Stimulated activated CD4-positive, alpha-beta T cell treated with anti-CD3 and anti-CD28 coated beads, Interleukin-12 subunit alpha, Interleukin-12 subunit beta, amount 100 ng/mL, for 48 hours (primary cell): ENCODE results near the gene VSIR.

Experiments used
- DNase-seq, 3 donors: peaks; one replicate each; pipeline ENCODE4 v3.0.0-alpha.2; 2020; ENCODE audit warnings: low read depth in 2 of 3, low spot score in 1 of 3

Gene VSIR

GRCh38 chr10:71783917-71784678, 10.8 kb upstream of the VSIR start:
- no peak for DNase-seq

- no peak for DNase-seq
Measured at GRCh38 chr10:71782917-71783490, 9.7 kb upstream of the VSIR start.

GRCh38 chr10:71782221-71782916, 9.0 kb upstream of the VSIR start:
- DNase-seq, result no peak

- no peak for DNase-seq
Measured at GRCh38 chr10:71780719-71781118, 7.4 kb upstream of the VSIR start.

- no peak for DNase-seq
Measured at GRCh38 chr10:71780156-71780555, 6.8 kb upstream of the VSIR start.

- DNase-seq, result no peak
Measured at GRCh38 chr10:71779641-71780040, 6.3 kb upstream of the VSIR start.

- DNase-seq, result no peak
Measured at GRCh38 chr10:71778071-71778825, 4.9 kb upstream of the VSIR start.

GRCh38 chr10:71777213-71777985, 4.1 kb upstream of the VSIR start:
- no peak for DNase-seq

GRCh38 chr10:71776481-71776925, 3.2 kb upstream of the VSIR start:
- DNase-seq, result no peak

GRCh38 chr10:71774916-71775702, 1.8 kb upstream of the VSIR start:
- no peak for DNase-seq

GRCh38 chr10:71772832-71773220, 494 bp downstream of the VSIR start:
- DNase-seq, result no peak

- peak in 1 of 3 donors; percentile 30 for DNase-seq
Measured at GRCh38 chr10:71771821-71772617, 1.3 kb downstream of the VSIR start.

- no peak for DNase-seq
Measured at GRCh38 chr10:71771204-71771603, 2.1 kb downstream of the VSIR start.

GRCh38 chr10:71770789-71771188, 2.5 kb downstream of the VSIR start:
- DNase-seq, result no peak

- DNase-seq, result no peak
Measured at GRCh38 chr10:71770255-71770654, 3.1 kb downstream of the VSIR start.

GRCh38 chr10:71769279-71769823, 4.0 kb downstream of the VSIR start:
- no peak for DNase-seq

GRCh38 chr10:71767420-71768035, 5.8 kb downstream of the VSIR start:
- no peak for DNase-seq

GRCh38 chr10:71766717-71767419, 6.5 kb downstream of the VSIR start:
- DNase-seq, result no peak
